ENCODE measurements around the gene FCGR1A. TPM values are rescaled to one million over a fixed set of nuclear protein-coding genes. Genes with fewer than 3 reads are reported as not detected.

FCGR1A gene
- total RNA-seq, 2 experiments from 2014 or later: not detected

Other genes starting within 250 kb of the FCGR1A start
- not detected in 2 replicates for gene PPIAL4C, start 198.8 kb upstream of the FCGR1A start, total RNA-seq (2014; rRNA removed; shearing (Covaris generic))
- gene PPIAL4C, start 198.8 kb upstream of the FCGR1A start, total RNA-seq (2022): not detected in 2 replicates
- 9.4 and 9.6 TPM in 2 replicates for gene BOLA1, start 116.9 kb downstream of the FCGR1A start, total RNA-seq (2014; rRNA removed; shearing (Covaris generic))
- 9.4 and 10.2 TPM in 2 replicates for gene BOLA1, start 116.9 kb downstream of the FCGR1A start, total RNA-seq (2022)
- gene SV2A, start 135.2 kb downstream of the FCGR1A start, total RNA-seq (2014; rRNA removed; shearing (Covaris generic)): 1.0 and 1.3 TPM in 2 replicates
- gene SV2A, start 135.2 kb downstream of the FCGR1A start, total RNA-seq (2022): 1.2 and 1.9 TPM in 2 replicates
- 16.7 and 18.0 TPM in 2 replicates for gene SF3B4, start 145.1 kb downstream of the FCGR1A start, total RNA-seq (2014; rRNA removed; shearing (Covaris generic))
- 64.6 and 70.4 TPM in 2 replicates for gene SF3B4, start 145.1 kb downstream of the FCGR1A start, total RNA-seq (2022)
- 0.08 and 0.09 TPM in 2 replicates for gene MTMR11, start 154.2 kb downstream of the FCGR1A start, total RNA-seq (2014; rRNA removed; shearing (Covaris generic))
- gene MTMR11, start 154.2 kb downstream of the FCGR1A start, total RNA-seq (2022): 0.24 TPM in 1 of 2 replicates, not detected in the other
- 1.6 and 1.7 TPM in 2 replicates for gene OTUD7B, start 228.0 kb downstream of the FCGR1A start, total RNA-seq (2014; rRNA removed; shearing (Covaris generic))
- gene OTUD7B, start 228.0 kb downstream of the FCGR1A start, total RNA-seq (2022): 4.3 and 4.8 TPM in 2 replicates